Hepatocyte (in vitro differentiated cells): ENCODE results near the gene RDX.

Source experiments
- EZH2 ChIP-seq: fragments of 200-600 bp; sonication (generic); IDR thresholded peaks from 2 replicates; pipeline ENCODE4 v1.6.1; 2016; ENCODE audit warnings: antibody characterized with exemption, mild to moderate bottlenecking, borderline replicate concordance
- EZH2phosphoT487 ChIP-seq: fragments of 200-600 bp; sonication (generic); IDR thresholded peaks from one replicate; pipeline ENCODE4 v1.6.1; 2018; ENCODE audit warnings: antibody characterized with exemption, mild to moderate bottlenecking, low read depth, moderate library complexity; ENCODE audit not compliant: unreplicated experiment, severe bottlenecking
- TF ChIP-seq, protein P1 (sequence below): fragments of 200-600 bp; sonication (generic); IDR thresholded peaks from 2 replicates; pipeline ENCODE4 v1.5.1; 2016; ENCODE audit warnings: antibody characterized with exemption, mild to moderate bottlenecking; ENCODE audit not compliant: poor library complexity

DNA sequence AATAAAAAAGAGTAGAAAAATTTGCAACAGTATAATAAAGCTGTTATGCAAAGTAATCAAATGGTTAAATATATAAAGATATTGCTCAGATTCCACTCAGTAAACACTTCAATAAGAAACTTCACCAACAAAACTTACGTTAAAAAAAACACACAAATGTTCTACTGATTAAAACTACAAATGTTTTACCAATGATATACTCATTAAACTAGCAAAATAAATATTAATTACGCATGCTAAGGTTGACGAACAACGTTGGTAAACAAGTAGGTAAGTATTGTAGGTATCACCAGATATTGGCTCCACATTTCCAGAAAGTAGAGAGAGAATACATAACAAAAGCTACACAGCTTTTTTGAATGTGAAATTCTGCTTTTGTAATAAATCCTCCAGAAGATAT, 12.6 kb downstream of the RDX start:
- TF ChIP-seq EZH2phosphoT487, result no peak
- TF ChIP-seq, protein P1, sequence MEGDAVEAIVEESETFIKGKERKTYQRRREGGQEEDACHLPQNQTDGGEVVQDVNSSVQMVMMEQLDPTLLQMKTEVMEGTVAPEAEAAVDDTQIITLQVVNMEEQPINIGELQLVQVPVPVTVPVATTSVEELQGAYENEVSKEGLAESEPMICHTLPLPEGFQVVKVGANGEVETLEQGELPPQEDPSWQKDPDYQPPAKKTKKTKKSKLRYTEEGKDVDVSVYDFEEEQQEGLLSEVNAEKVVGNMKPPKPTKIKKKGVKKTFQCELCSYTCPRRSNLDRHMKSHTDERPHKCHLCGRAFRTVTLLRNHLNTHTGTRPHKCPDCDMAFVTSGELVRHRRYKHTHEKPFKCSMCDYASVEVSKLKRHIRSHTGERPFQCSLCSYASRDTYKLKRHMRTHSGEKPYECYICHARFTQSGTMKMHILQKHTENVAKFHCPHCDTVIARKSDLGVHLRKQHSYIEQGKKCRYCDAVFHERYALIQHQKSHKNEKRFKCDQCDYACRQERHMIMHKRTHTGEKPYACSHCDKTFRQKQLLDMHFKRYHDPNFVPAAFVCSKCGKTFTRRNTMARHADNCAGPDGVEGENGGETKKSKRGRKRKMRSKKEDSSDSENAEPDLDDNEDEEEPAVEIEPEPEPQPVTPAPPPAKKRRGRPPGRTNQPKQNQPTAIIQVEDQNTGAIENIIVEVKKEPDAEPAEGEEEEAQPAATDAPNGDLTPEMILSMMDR, result no peak
- no peak for TF ChIP-seq EZH2
